ENCODE data around the gene POLR2L. TPM values are rescaled to one million over a fixed set of nuclear protein-coding genes. Genes with fewer than 3 reads are reported as not detected.

Gene POLR2L
- total RNA-seq, 1 donor from 2014 or later: 128 TPM

DNA sequence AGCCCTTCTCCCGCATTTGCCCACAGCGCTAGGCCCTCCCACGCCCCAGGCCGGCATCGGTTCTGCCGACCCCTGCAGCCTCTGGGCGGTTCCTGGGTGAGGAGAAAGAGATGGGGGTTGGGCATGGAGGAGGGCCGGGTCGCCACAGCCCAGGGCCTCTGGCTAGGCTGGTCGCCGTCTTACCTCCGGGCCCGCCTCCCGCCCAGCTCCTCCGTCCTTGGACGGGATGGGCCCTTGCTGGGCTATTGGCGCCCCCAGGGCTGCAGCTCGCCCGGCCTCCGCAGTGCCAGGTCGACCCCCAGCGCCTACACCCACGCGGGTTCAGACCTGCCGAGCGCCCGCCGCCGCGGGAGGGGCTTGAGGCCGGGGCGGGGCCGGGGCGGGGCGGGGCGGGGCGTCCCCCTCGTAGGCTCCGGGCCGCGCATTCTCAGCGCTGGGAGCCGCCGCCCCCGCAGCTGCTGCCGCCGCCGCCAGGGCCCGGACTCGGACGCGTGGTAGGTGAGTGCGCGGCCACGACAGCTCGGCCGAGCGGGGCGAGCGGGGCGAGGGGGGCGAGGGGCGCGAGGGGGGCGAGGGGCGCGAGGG, 9.7 kb downstream of the POLR2L start, which contains the start of gene CD151:
CD151 (plus strand) TSS at position 424 of the 585 bp plus-strand sequence. CDS start 3,118 bp downstream, outside the sequence.
- DNase-seq (ENCODE audit: low read depth, low spot score): no peak
- Mint-ChIP-seq H3K36me3 (ENCODE audit: low read depth) (no peaks in the 10 kb centered on the region), H3K9me3 (no peaks in the 10 kb centered on the region), H3K27me3 (ENCODE audit: low read depth) (peaks cover 50% of the 10 kb centered on the region), H3K4me1 (peaks cover 26% of the 10 kb centered on the region), H3K4me3 (peak within 1 kb of the TSS; percentile 83), H3K27ac (ENCODE audit: unreplicated experiment) (no peak within 1 kb of the TSS)
- TF ChIP-seq CTCF (conservative IDR thresholded peaks at IDR 0.05): no peak

DNA sequence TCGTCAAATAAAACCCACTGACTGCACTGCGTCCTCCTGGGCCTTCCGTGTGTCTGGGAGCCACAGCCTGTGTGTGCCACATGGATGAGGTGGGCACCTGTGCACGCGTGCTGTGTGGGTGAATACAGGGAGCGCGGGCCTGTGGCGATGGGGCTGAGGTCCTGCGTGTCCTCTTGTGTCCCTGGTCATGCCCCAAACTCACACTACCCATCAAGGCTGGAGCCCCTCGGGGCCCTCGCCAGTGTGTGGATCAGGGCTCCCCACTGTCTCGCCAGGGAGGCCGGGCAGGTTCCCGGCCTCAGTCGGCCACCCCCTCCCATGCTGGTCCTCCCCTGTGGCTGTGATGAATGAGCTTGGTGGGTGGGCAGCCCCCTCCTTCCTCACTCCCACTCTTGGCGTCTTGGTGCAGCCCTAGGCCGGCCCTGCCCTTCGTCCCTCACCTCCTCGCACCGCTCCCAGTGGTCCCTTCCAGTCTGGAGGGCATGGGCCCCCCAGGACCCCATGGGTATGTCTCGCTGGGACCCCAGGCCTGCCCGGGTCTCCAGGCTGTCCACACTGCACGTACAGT, 10.3 kb downstream of the POLR2L start:
- Mint-ChIP-seq H3K4me3 (peak overlapping the region; percentile 69), H3K4me1 (peaks cover 28% of the 10 kb centered on the region), H3K27ac (ENCODE audit: unreplicated experiment) (no peak overlapping the region), H3K36me3 (ENCODE audit: low read depth) (no peaks in the 10 kb centered on the region), H3K27me3 (ENCODE audit: low read depth) (peaks cover 53% of the 10 kb centered on the region), H3K9me3 (no peaks in the 10 kb centered on the region)
- TF ChIP-seq CTCF (conservative IDR thresholded peaks at IDR 0.05): no peak
- DNase-seq (ENCODE audit: low read depth, low spot score): no peak

DNA sequence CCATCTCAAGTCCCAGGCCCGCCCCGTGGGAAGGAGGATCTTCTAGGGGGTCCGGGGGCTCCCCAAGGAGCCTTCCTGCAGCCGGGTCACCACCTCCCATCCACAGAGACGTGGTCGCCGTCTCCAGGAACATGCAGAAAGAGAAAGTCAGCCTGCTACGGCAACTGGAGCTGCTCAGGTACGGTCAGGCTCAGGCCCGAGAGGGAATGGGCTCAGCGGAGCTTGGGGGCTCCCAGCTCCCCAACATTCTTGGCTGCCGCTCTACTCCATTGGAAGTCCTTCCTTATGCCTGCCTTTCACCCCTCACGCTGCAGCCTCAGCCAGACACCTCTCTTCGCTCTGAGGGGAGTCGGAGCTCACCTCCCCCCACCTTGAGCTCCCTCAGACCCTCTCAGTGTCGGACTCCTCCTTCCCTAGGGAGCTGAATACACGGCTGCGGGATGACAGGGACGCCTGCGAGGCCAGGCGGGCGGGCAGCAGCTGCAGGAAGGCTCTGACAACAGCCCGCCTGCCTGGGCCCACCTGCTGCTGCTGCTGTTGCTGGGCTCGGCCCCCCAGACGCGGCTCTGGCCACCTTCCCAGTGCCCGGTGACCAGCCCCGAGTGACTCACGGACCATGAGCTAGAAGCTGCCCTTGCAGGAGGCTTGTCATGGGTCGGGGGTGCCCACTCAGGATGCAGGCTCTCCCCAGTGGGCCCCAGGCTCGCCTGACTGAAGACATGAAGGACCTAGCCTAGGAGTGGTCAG, 11.0 kb downstream of the POLR2L start:
- Mint-ChIP-seq H3K36me3 (ENCODE audit: low read depth) (no peaks in the 10 kb centered on the region), H3K27ac (ENCODE audit: unreplicated experiment) (no peak overlapping the region), H3K9me3 (no peaks in the 10 kb centered on the region), H3K4me3 (peak overlapping the region; percentile 69), H3K4me1 (peaks cover 28% of the 10 kb centered on the region), H3K27me3 (ENCODE audit: low read depth) (peaks cover 58% of the 10 kb centered on the region)
- DNase-seq (ENCODE audit: low read depth, low spot score): no peak
- TF ChIP-seq CTCF (conservative IDR thresholded peaks at IDR 0.05): no peak

DNA sequence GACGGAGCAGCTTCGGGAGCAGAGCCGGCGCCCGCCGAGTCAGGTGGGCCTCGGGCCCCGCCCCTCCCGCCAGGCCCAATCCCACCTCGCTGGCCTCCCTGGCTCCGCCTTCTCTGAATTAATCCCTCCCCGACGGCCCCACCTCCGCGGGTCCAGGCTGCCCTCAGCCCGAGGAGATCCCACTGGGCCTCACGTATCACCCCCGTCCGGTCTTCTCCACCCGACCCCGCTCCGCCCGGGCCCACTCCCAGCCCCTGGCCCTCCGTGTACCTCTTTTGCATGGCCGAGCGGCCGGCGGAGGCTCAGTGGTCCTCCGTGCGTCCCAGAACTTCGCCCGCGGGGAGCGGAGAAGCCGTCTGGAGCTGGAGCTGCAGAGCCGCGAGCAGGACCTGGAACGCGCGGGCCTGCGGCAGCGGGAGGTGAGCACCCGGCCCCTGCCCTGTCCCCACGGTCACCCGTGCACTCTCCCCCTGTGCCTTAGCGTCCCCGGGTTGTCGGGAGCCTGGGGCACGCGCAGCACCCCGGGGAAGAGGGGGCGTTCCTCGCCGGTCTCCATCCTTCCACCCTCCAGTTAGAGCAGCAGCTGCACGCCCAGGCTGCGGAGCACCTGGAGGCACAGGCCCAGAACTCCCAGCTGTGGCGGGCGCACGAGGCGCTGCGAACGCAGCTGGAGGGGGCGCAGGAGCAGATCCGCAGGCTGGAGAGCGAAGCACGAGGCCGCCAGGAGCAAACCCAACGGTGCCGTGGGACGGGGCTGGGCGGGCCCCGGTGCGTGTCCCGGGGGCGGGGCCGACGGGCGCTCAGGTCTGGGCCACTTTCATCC, 11.8 kb downstream of the POLR2L start:
- no peaks in the 10 kb centered on the region for H3K9me3 Mint-ChIP-seq
- peak; percentile 62 for DNase-seq (ENCODE audit: low read depth, low spot score)
- peaks cover 28% of the 10 kb centered on the region for H3K4me1 Mint-ChIP-seq
- H3K4me3 Mint-ChIP-seq: peak overlapping the region; percentile 81
- peaks cover 60% of the 10 kb centered on the region for H3K27me3 Mint-ChIP-seq (ENCODE audit: low read depth)
- TF ChIP-seq CTCF (conservative IDR thresholded peaks at IDR 0.05): no peak
- H3K27ac Mint-ChIP-seq (ENCODE audit: unreplicated experiment): no peak overlapping the region
- H3K36me3 Mint-ChIP-seq (ENCODE audit: low read depth): no peaks in the 10 kb centered on the region

- no peaks in the 10 kb centered on the region for H3K9me3 Mint-ChIP-seq
- no peaks in the 10 kb centered on the region for H3K36me3 Mint-ChIP-seq (ENCODE audit: low read depth)
- H3K27me3 Mint-ChIP-seq (ENCODE audit: low read depth): peaks cover 63% of the 10 kb centered on the region
- TF ChIP-seq CTCF (conservative IDR thresholded peaks at IDR 0.05): no peak
- DNase-seq (ENCODE audit: low read depth, low spot score): no peak
- H3K27ac Mint-ChIP-seq (ENCODE audit: unreplicated experiment): no peak overlapping the region
- H3K4me3 Mint-ChIP-seq: peak overlapping the region; percentile 81
- peaks cover 28% of the 10 kb centered on the region for H3K4me1 Mint-ChIP-seq
Measured at GRCh38 chr11:829847-830294, 12.5 kb downstream of the POLR2L start.
